ENCODE results near the gene KISS1R. TPM values are rescaled to one million over a fixed set of nuclear protein-coding genes. Genes with fewer than 3 reads are reported as not detected.

Gene KISS1R
- polyA plus RNA-seq, 1 donor (not counting 4 experiments of a cell fraction or from before 2014, with no cell fraction given), result not detected

DNA sequence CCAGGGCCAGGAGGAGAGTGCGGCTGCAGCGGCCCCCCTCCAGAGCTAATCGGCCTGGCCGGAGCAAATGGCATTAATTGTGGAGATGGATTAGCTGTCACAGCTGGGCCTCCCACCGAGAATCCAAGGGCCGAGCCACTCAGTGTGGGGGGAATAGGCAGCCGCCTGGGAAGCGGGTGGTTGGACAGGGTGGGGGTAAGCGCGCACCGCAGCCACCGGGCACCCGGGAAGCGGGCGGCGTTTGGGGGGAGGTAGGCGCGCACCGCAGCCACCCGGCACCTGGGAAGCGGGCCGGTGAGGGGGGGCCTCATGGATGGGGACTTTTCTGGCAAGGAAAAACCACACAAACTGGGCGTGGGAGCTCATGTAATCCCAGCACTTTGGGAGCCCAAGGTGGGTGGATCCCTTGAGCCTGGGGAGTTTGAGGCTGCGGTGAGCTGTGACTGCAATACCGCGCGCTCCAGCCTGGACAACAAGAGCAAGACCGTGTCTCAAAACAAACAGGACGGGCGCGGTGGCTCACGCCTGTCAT is 13.8 kb upstream of the KISS1R start:
- no peaks in the 10 kb centered on the region for H3K27me3 ChIP-seq (ENCODE audit: control insufficient read depth, extremely low read depth, insufficient read depth, low read length)
- H3K4me1 ChIP-seq (ENCODE audit: control insufficient read depth, extremely low read depth, insufficient read depth, low read length), result no peaks in the 10 kb centered on the region
- no peaks in the 10 kb centered on the region for H3K9me3 ChIP-seq (ENCODE audit: control insufficient read depth, low read depth, low read length)
- H3K79me2 ChIP-seq (ENCODE audit: control insufficient read depth, insufficient read depth, low read length), result peaks cover 35% of the 10 kb centered on the region
- peaks cover 8 to 15% of the 10 kb centered on the region in 2 experiments for H3K36me3 ChIP-seq (ENCODE audit: control insufficient read depth in 2 of 2, extremely low read depth in 1 of 2, insufficient read depth in 2 of 2, low read length in 2 of 2)
- no peaks in the 10 kb centered on the region for H3K9me1 ChIP-seq (ENCODE audit: control insufficient read depth, extremely low read depth, insufficient read depth, low read length)
- no peak overlapping the region for H3K27ac ChIP-seq (ENCODE audit: control insufficient read depth, insufficient read depth, low read length)
- no peak overlapping the region for H2AFZ ChIP-seq (ENCODE audit: control insufficient read depth, low read length)
- H3K4me3 ChIP-seq (ENCODE audit: control insufficient read depth in 2 of 3, extremely low read depth in 1 of 3, insufficient read depth in 2 of 3, low read depth in 1 of 3, low read length in 3 of 3), result no peak overlapping the region
- no peak for DNase-seq (ENCODE audit: low read depth, low spot score)
- H3K4me2 ChIP-seq (ENCODE audit: control insufficient read depth, extremely low read depth, insufficient read depth, low read depth, low read length), result no peak overlapping the region
- no peak overlapping the region for H3K9ac ChIP-seq (ENCODE audit: control insufficient read depth, extremely low read depth, insufficient read depth, low read length)
- FAIRE-seq, result no peak
- no peak for TF ChIP-seq EZH2 (IDR thresholded peaks at IDR 0.05; ENCODE audit: low read length)
- TF ChIP-seq, protein P1, sequence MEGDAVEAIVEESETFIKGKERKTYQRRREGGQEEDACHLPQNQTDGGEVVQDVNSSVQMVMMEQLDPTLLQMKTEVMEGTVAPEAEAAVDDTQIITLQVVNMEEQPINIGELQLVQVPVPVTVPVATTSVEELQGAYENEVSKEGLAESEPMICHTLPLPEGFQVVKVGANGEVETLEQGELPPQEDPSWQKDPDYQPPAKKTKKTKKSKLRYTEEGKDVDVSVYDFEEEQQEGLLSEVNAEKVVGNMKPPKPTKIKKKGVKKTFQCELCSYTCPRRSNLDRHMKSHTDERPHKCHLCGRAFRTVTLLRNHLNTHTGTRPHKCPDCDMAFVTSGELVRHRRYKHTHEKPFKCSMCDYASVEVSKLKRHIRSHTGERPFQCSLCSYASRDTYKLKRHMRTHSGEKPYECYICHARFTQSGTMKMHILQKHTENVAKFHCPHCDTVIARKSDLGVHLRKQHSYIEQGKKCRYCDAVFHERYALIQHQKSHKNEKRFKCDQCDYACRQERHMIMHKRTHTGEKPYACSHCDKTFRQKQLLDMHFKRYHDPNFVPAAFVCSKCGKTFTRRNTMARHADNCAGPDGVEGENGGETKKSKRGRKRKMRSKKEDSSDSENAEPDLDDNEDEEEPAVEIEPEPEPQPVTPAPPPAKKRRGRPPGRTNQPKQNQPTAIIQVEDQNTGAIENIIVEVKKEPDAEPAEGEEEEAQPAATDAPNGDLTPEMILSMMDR (optimal IDR thresholded peaks at IDR 0.05 in 1 of 3, IDR thresholded peaks at IDR 0.05 in 1 of 3, conservative IDR thresholded peaks at IDR 0.05 in 1 of 3; ENCODE audit: extremely low read depth in 1 of 3, insufficient read depth in 2 of 3, low read length in 3 of 3), result no peak
- dilution Hi-C loops (cut with MboI; ENCODE audit: extremely low pct_ligation_motif_present, low sequenced_read_pairs), result no loop called here
- peaks cover 4% of the 10 kb centered on the region for H4K20me1 ChIP-seq (ENCODE audit: control insufficient read depth, extremely low read depth, insufficient read depth, low read length)

DNA sequence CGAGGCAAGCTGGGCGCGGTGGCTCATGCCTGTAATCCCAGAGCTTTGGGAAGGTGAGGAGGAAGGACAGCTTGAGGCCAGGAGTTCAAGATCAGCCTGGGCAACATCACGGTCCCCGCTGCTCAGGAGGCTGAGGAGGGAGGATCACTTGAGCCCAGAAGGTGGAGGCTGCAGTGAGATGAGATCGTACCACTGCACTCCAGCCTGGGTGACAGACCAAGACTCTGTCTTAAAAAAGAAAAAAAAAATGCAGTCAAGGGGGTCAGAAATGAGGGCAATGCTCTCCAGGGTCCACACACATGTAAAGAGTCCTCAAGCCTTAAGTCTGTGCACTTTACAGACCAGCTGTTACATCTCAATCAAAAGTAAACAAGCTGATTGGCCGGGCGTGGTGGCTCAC is 12.6 kb upstream of the KISS1R start:
- FAIRE-seq, result no peak
- no peak for DNase-seq (ENCODE audit: low read depth, low spot score)
- H4K20me1 ChIP-seq (ENCODE audit: control insufficient read depth, extremely low read depth, insufficient read depth, low read length), result peaks cover 9% of the 10 kb centered on the region

More for the DNA sequence above, 12.6 kb upstream of the KISS1R start:
- peaks cover 6% of the 10 kb centered on the region for H3K4me1 ChIP-seq (ENCODE audit: control insufficient read depth, extremely low read depth, insufficient read depth, low read length)
- no peak overlapping the region for H3K4me2 ChIP-seq (ENCODE audit: control insufficient read depth, extremely low read depth, insufficient read depth, low read depth, low read length)
- TF ChIP-seq, protein P1 (optimal IDR thresholded peaks at IDR 0.05 in 1 of 3, IDR thresholded peaks at IDR 0.05 in 1 of 3, conservative IDR thresholded peaks at IDR 0.05 in 1 of 3; ENCODE audit: extremely low read depth in 1 of 3, insufficient read depth in 2 of 3, low read length in 3 of 3), result no peak
- TF ChIP-seq EZH2 (IDR thresholded peaks at IDR 0.05; ENCODE audit: low read length), result no peak
- peaks cover 8 to 14% of the 10 kb centered on the region in 2 experiments for H3K36me3 ChIP-seq (ENCODE audit: control insufficient read depth in 2 of 2, extremely low read depth in 1 of 2, insufficient read depth in 2 of 2, low read length in 2 of 2)
- no peaks in the 10 kb centered on the region for H3K9me3 ChIP-seq (ENCODE audit: control insufficient read depth, low read depth, low read length)
- H3K9me1 ChIP-seq (ENCODE audit: control insufficient read depth, extremely low read depth, insufficient read depth, low read length), result no peaks in the 10 kb centered on the region
- no peak overlapping the region for H2AFZ ChIP-seq (ENCODE audit: control insufficient read depth, low read length)
- peaks cover 38% of the 10 kb centered on the region for H3K79me2 ChIP-seq (ENCODE audit: control insufficient read depth, insufficient read depth, low read length)
- H3K9ac ChIP-seq (ENCODE audit: control insufficient read depth, extremely low read depth, insufficient read depth, low read length), result no peak overlapping the region
- H3K27me3 ChIP-seq (ENCODE audit: control insufficient read depth, extremely low read depth, insufficient read depth, low read length), result no peaks in the 10 kb centered on the region
- H3K4me3 ChIP-seq (ENCODE audit: control insufficient read depth in 2 of 3, extremely low read depth in 1 of 3, insufficient read depth in 2 of 3, low read depth in 1 of 3, low read length in 3 of 3), result no peak overlapping the region
- no peak overlapping the region for H3K27ac ChIP-seq (ENCODE audit: control insufficient read depth, insufficient read depth, low read length)
- dilution Hi-C loops (cut with MboI; ENCODE audit: extremely low pct_ligation_motif_present, low sequenced_read_pairs), result no loop called here
